ENCODE data around the gene SDHAF3.

GRCh38 chr7:97126483-97127171, 9.1 kb downstream of the SDHAF3 start:
- no peak for TF ChIP-seq CTCF (IDR thresholded peaks at IDR 0.05; ENCODE audit: low read depth, low read length, missing input control)
- TF ChIP-seq TAF1 (conservative IDR thresholded peaks at IDR 0.05): no peak
- TF ChIP-seq REST (IDR thresholded peaks at IDR 0.05): no peak
- no peak for TF ChIP-seq YY1 (IDR thresholded peaks at IDR 0.05)
